ENCODE data around the gene TAAR5.
"Not testable (repeated sequence)": the region's sequence is repeated elsewhere in the genome, so short reads cannot be mapped to it uniquely, and the experiment has no call there.

The TAAR5 gene

GRCh38 chr6:132589454-132589853, at the start of gene TAAR5:
TAAR5 (minus strand) TSS chr6:132589741; CDS start chr6:132589686, 55 bp downstream.
- no peak for DNase-seq

GRCh38 chr6:132637135-132637534, 47.6 kb upstream of the TAAR5 start:
- not testable (repeated sequence) for DNase-seq

- not testable (repeated sequence) for DNase-seq
Measured at GRCh38 chr6:132635906-132636305, 46.4 kb upstream of the TAAR5 start.

- not testable (repeated sequence) for DNase-seq
Measured at GRCh38 chr6:132635288-132635687, 45.7 kb upstream of the TAAR5 start.

GRCh38 chr6:132634796-132635195, 45.3 kb upstream of the TAAR5 start:
- no peak for DNase-seq

GRCh38 chr6:132633362-132633761, 43.8 kb upstream of the TAAR5 start:
- no peak for DNase-seq

GRCh38 chr6:132624175-132624574, 34.6 kb upstream of the TAAR5 start, which contains the start of gene TAAR2:
TAAR2 (minus strand) TSS chr6:132624275; CDS start chr6:132624275, 0 bp downstream.
- no peak for DNase-seq

- DNase-seq: no peak
Measured at GRCh38 chr6:132623106-132623845, 33.7 kb upstream of the TAAR5 start.

GRCh38 chr6:132616677-132617076, 27.1 kb upstream of the TAAR5 start:
- DNase-seq: no peak

GRCh38 chr6:132614554-132614953, 25.0 kb upstream of the TAAR5 start:
- peak; percentile 7 for DNase-seq

- no peak for DNase-seq
Measured at GRCh38 chr6:132612449-132613108, 23.0 kb upstream of the TAAR5 start.

GRCh38 chr6:132611616-132612015, 22.1 kb upstream of the TAAR5 start:
- DNase-seq: no peak

GRCh38 chr6:132607544-132608233, 18.1 kb upstream of the TAAR5 start:
- no peak for DNase-seq

GRCh38 chr6:132604635-132605152, 15.2 kb upstream of the TAAR5 start:
- DNase-seq: no peak

- not testable (repeated sequence) for DNase-seq
Measured at GRCh38 chr6:132600900-132601299, 11.4 kb upstream of the TAAR5 start.

GRCh38 chr6:132598473-132598872, 8.9 kb upstream of the TAAR5 start:
- DNase-seq: peak; percentile 21

GRCh38 chr6:132596201-132596600, 6.7 kb upstream of the TAAR5 start:
- DNase-seq: no peak

GRCh38 chr6:132592855-132593254, 3.3 kb upstream of the TAAR5 start:
- DNase-seq: peak; percentile 57

GRCh38 chr6:132590362-132590761, 821 bp upstream of the TAAR5 start:
- DNase-seq: no peak

- peak; percentile 77 for DNase-seq
Measured at GRCh38 chr6:132587424-132587823, 2.1 kb downstream of the TAAR5 start.

GRCh38 chr6:132584698-132585097, 4.8 kb downstream of the TAAR5 start:
- no peak for DNase-seq

- peak; percentile 88 for DNase-seq
Measured at GRCh38 chr6:132571774-132572173, 17.8 kb downstream of the TAAR5 start.

- no peak for DNase-seq
Measured at GRCh38 chr6:132570221-132570777, 19.2 kb downstream of the TAAR5 start, which contains the start of gene TAAR6. TAAR6 (plus strand) TSS chr6:132570322; CDS start chr6:132570322, 0 bp downstream.
